CD4-positive, alpha-beta T cell treated with Interferon gamma for 1 hour (primary cell): Measurements from ENCODE around the gene CTTNBP2.

Experiments
- DNase-seq: peaks from one replicate; pipeline ENCODE4 v3.0.0-alpha.2; 2020

The CTTNBP2 gene

DNA sequence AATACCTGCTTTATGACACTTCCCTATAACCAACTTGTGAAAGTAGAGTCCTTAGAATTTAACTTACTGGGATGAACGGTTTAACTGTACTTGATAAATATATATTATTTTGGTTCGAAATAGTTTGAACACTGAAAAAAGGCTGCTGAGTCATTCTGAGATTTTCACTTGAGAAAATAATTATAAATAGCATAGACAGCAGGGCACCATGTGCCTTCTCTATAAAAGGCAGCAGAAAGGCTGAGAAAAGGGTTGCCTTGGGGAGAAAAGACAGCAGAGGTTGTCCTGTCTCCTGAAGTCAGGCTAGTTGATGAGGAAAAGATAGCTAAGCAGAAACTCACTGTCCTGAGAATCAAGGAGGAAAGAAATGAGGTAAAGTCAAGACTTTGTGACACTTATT is 92.4 kb downstream of the CTTNBP2 start:
- DNase-seq: no peak

DNA sequence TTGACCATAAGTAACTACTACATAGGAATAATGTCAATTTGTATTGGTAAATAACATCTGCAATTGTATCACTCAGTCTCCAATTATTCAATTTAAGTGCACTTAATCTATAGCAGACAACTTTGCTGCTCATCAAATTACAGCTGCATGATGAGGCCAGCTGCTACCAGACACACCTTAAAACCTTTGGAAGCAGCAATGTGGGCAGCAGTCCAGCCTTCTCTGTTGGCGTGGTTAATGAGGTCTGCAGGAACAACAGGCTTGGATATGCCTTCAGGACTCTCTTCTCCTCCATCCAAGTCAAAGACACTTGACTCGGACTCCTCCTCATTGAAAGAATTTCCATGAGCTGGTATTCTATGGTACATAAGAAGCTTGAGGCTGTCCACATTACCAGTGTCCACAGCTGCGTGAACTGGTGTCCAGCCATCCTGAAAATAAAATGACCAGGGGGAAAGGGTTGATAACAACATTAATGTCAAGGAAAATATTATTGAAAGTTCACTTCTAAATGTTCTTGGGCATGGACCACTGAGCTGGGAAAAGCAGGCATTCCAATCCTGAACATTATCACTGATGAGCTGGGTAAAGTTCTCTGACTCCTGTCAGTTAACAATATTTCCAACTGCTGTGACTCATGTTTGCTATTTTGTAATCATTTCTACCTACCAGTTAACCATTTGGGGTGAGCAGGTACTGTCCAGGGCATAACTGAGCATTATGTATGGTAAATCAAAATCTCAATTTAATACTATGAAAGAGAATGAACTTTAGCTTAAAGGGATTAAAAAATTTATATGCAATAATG is 95.7 kb downstream of the CTTNBP2 start:
- DNase-seq: no peak

DNA sequence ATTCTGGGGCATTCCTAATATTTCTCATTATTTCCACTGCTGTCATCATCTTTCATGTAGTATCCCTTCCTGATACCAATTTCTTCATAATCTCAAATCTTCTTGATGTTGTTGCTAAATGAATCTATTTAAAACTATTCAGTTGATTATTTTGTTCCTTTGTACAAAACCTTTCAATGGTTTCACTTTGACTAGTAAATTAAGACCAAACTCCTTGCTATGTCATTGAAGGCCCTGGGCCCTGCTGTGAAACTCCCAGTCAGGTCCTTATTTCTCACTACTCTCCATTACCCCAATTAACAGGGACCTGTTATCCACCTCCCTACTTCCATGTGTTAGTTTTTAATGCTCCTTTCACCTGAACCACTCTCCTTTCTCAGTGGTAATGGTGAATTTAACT is 97.0 kb downstream of the CTTNBP2 start:
- DNase-seq: no peak

DNA sequence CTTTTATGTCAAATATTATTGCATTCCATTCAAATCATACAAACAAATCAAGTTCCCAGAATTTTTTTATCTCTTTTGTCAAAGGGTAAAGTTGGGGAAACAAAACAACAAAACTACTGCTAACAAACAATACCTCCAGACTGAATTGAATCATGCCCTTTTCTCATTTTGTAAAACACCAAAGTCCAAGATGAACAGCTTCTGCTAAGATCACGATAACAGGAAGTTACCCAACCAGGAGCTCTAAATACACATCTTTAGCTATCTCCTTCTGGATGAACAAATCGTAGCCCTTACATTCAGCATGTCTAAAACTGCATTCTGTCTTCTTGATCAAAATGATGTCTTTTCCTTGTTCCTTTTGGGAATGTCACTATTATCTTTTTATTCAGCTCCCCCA is 97.4 kb downstream of the CTTNBP2 start:
- no peak for DNase-seq

DNA sequence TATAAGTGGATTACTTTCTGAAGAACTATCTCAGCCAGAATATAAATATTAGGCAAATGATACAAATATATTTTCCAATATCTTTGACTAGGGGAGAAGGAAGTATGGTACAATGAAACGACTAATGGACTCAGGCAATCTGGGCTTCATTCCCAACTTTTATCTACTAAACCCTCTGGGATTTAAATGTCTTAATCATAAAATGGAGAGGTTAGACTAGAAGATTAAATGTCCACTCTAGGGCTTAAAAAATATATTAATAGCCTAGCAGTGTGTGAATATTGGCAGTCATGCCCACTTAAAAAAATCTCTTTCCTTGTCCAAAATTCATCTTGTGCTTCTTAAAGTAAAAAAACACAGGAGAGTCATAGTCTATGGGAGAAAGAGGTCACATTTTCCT is 98.3 kb downstream of the CTTNBP2 start:
- DNase-seq: no peak

DNA sequence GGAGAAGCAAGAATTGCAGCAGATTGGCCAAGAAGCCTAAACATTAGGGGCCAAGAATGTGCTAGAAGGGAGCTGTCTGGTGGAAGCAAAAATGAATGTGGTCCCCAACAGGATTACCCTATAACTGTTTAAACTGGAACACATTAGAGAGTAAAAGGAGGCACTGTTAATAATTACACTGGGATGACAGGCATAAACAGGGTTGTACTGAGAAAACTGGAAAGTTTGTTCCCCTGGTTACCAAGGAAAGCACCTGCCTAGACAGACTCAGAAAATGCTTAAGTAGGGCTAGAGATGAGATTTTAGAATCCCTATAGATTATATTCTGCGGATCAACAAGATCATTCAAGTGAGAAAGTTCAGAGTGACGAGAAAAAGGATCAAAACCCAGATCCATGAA is 100.8 kb downstream of the CTTNBP2 start:
- no peak for DNase-seq

DNA sequence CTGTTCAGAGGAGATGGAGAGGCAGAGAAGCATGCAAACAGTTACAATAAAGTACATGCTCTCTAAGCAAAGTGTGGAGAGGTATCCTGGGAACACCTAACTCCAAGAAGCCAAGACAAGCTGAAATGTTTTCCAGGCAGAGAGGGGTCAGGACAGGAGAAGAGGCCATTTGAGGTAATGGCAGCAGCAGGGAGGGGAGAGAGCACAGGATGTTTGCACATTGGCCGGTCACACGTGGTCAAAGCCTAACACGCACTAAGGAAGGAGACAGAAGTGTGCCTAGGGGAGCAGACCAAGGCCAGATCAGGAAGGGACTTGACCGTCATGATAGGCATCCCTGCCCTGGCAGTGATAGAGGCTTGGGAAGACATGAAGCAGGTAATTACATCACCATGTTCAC is 101.5 kb downstream of the CTTNBP2 start:
- no peak for DNase-seq

DNA sequence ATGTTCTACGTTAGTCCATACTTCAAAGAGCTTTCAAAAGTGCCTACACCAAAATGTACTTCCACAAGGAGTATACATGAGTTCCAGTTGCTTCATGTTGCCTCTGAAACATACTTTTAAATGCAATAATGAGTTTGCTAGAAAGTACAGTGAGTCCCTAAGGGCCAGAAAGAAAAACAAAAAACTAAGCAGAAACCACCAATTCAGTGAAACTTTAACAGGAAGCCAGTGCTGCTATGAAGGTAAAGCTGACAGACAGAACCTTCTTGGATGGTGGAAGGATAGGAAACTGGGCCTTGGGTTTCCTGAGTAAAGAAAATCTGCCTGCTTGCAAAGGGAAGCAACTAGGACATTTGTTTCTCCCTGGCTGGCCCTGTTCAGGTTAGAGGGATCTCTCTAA is 104.2 kb downstream of the CTTNBP2 start:
- DNase-seq: no peak

DNA sequence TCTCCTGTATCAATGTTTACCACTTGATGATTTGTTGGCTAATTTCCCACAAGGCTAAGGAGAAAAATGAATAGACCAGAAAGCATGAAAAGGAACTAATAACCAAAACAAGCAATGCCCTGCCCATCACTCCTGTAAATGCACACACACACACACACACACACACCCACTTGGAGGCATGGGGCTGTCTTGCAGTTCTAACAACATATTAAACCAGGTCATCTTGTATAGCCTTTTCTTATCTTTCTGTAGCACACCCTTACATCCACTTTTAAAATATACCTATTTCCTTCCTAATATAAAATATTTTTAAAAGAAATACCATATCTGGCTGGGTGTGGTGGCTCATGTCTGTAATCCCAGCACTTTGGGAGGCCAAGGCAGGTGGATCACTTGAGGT is 105.3 kb downstream of the CTTNBP2 start:
- DNase-seq: no peak

DNA sequence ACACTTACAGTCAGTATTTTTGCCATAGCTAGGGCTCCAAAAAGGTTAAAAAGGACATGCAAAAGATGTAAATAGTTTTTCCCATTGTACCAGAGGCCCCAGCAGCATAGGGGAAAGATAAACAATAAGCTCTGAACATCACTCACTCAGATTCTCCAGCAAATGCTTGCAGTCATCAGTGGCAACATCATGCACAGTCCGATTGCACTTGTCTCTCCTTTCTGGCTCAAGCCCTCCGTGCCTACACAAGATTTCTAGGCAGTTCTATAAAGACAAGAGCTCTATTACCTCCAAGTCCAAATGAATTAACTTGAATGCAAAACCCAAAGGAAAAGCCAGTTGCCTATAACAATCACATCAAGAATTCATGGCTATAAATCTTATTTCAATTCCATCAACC is 106.3 kb downstream of the CTTNBP2 start:
- DNase-seq: no peak

DNA sequence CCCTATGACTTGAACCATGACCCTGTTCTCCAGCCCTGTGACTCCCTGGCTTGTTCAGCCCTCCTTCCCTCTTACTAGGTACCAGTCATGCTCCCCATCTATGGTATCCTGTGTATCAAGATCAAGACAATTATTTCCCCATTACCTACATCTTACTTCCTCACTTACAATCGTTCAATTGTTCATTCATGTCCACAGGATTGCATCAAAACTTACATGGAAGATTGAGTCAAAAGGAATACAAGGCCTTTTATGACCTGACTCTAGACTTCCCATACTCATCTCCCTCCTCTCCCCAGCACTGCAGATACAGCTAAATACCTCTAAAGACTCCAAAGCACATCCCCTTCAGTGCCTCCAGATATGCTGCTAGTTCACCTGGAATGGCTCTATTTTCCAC is 109.2 kb downstream of the CTTNBP2 start:
- no peak for DNase-seq

DNA sequence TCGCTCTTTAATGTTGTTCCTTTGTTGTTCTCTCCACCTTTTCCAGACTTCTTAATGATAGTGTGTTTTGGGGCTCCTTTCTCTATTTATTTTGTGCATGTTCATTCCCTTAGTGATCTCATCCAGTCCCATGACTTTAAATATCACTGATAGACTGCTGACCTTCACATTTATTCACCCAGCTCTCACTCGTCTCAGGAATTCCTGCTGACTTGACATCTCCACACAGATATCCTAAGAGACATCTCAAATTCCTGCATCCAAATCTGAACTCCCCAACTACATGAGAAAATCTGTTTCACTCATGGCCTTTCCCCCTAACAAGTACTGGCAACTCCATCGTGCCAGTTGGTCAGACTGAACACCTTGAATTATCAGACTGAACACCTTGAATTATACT is 111.2 kb downstream of the CTTNBP2 start:
- DNase-seq: no peak

DNA sequence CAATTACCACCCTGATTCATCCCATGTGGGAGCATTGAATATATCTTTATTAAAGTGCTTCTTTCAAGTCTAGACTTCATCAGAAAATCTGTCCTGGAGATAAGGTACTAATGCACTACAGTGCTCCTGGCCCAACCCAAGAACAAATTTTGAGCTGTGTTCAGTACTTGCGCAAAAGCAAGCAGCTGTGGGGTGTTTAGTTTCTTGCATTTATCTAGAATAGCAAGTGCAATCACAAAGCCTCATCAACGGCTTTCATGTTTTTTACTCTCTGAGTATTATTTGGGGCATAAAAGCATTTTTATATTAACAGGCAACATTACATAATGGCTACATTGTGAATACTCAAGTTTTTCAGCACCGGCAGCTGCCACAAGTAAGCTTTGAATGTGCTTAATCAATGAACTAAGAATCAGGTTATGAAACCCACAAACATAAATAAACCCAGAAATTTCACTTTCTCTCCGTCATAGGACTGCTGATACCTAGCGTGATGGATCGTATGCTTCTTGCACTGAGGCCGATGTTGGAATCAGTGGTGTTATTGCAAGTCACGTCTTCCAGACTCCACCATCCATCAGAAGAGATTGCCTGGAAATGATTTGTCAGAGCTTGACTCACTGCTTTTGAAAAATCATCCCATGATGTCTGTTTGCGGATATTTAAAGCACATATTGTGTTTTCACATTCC is 113.1 kb downstream of the CTTNBP2 start:
- DNase-seq: no peak

DNA sequence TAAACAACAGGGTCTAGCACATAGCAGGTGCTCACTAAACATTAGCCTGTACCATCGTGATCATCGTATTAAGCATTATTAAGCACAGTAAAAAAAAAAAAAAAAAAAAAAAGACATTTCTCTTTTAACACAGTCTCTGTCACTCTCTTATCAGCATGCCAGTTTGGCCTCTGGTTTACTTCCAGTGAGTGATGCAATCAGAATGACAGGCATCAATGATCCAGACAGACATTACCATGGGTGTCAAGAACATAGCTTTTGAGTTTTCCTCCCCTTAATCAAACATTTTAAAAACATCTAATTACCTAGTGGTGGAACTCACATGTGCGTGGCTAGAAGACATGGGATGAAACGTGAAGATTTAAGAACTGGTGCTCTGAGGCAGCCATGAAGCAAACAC is 115.8 kb downstream of the CTTNBP2 start:
- DNase-seq: no peak

DNA sequence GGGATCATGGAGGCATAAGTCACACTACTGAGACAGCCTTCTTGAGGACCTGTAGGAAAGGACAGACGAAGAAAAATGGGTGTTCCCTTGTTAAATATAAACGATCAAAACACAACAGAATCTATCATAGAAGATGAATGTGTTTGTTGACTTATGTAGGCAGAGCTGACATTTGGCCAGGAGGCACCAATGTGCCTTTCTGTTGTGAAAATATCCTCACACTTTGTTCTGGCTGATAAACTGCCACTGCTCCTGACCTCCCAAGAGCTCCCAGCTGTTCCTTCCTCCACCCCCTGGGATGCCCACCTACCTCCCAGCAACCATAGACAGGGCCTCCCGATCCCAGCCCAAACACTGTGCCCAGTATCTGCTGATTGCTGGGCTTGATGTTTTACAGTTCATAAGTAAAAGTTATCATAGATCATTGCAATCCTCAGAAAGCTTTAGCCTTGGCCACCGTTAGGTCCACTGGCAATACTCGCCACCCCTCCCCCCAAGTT is 116.6 kb downstream of the CTTNBP2 start:
- no peak for DNase-seq

DNA sequence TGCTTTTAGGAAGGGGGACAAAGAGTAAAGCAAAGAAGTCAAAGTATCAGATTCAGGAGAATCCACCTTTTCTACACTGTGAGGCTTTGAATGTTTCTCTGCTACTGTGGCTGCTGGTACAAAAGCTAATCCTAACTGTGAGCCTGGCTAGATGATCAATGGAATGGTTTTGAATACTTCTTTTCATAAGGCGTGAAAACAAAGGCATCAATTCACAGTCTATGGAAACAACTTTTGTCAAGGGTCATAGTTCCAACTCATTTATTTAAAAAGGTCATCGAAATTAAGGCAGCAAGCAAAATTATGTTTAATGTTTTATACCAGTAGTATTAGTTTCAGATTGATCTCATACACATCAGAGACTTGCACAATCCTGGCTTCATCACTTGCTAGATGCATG is 118.1 kb downstream of the CTTNBP2 start:
- DNase-seq: no peak

DNA sequence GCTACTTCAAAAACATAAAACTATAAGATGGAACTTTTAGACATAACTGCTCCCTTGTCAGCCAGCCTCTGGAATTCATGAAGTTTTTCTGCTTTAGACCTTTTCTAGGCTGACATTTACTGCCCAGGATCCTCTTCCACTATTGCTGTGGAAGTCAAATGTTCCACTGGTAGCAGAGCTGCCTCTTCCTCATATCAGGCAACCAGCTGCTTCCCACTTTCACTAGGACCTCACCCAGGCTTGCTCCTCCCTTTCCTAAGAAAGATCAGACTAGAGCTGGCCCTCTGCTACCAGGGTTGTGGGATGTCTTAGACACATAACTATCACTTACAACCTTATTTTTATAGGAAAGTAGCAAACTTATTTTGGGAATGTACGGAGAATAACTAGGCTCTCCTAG is 121.5 kb downstream of the CTTNBP2 start:
- DNase-seq: no peak

DNA sequence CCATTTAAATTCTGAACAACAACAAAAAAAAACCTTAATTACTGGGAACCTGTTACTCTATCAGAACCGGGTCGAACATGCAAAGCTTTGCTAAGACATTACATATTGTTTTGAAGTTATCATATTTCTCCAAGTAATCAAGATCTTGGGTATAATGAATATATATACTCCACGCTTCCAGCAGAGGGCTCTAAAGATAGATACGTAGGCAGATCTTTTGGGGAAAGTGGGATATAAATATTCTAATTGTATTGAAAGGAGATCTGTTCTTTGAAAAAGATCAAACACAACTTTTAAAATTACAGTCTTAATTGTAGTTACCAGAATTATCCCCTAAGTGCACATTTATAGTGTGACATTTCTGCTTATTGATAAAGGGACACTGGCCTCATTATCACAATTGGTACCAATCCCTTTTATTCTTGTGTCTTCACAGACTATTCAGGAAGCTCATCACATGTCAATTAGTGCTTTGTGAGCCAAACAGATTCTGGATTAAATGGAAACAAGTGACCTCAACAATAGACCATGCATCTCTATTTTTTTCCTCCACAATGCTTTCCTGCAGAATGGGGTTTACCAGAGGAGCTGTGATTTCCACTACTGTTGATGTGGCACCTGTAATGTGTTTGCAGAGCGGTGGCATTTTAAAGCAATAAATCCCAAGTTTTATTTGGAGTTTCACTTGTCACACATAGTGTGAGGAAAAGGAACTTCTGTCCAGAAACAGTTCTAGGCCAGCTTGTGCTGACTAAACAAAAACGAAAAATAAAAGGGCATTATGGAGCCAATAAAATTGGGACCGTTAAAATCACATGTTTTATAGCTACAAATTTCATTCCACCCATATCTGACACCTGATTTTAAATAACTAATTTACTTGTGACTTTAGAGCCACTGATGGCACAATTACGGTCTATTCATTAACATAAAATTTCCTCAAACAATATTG is 122.4 kb downstream of the CTTNBP2 start:
- DNase-seq: no peak

DNA sequence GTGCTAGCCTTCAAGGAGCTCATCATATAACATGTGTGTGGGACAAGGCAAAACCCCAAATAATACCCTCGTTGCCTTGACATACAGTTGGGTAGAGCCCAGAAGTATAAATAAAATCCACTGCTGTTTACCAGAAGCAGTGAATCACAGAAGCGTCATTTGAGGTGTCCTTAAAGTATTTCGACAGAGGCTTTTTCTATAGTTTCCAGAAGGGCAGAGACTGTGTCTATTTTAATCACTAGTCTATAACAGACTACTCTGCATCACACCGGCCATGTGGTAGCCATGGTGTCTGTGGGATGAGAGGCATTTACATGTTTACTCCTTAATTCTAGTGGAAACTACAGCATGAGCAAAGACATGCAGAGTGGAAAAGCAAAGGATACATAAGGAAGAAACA is 131.3 kb downstream of the CTTNBP2 start:
- no peak for DNase-seq

DNA sequence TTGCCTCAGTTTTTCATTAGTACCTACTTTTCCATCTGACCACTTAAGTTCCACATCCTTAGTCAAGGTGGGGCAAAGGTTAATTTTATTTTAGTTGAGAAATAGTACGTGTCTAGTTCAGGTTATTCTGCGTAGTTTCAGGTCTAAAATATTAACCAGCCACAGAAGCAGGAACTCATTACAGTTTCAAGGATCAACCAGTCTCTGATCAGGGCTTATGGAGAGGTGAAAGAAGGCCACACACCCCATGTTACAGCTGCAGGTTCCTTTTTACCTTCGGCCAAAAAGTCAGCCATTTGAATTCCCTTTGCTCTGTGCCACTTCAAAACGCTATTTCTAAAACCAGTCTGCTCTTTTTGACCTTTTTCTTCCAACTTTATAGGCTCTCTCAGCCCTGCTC is 134.2 kb downstream of the CTTNBP2 start:
- DNase-seq: no peak

DNA sequence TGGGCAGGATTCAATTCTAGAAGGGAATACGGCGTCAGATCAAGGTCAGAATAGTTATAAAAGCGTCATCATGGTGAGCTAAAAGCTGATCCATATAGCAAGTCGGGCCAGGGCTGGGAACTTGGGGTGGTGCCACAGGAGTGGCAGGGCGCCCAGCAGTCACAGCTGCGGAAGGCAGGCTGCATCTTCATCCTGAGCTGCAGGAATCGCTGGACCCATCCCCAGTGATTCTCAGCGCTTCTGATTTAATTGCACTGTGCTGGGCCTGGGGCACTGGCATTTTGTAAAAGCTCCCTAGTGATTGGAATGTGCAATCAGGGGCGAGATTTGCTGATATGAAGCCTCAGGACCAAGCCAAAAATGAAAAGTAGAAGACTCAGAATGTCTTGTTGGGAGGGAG is 135.3 kb downstream of the CTTNBP2 start:
- no peak for DNase-seq

DNA sequence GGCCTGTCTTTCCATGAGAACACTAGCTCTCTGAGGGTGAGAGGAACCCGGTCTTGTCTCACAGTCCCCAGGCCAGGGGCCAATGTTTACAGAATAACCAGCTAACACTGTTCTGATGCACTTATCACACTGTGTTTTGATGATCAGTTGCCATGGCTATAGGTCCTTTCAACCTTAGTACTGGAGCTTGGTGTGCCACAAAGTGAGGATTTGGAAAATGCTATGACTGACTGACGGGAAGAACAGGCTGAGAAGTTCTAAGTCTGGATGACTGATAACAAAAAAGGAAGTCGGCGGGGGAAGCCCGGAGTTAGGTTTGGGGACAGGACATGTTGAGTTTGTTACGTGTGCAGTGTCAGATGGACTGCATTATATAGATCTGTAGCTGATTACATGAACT is 141.8 kb downstream of the CTTNBP2 start:
- no peak for DNase-seq

DNA sequence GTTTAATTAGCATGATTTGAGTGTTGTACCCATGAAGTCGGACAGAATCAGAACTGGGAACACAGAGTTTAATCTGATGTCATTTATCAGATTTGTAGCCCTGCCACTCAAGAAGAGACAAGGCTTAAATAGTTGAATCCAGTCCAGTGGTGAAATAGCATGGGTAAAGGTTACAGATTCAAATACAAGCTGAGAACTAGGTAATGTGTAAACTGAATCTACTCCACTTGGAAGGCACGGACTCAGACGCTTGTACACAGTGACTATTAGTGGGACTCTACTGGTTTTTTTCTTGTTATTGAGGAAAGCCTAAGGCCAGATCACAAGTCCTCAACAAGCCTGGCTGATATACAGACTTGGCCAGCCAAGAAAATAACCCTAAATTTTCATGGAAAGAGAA is 142.9 kb downstream of the CTTNBP2 start:
- DNase-seq: no peak
